HL-60/S4 treated with phorbol 12-myristate 13-acetate at 8.2 ng/mL for 4 days and 3 days (cell line): ENCODE results near the gene CASP3.

Experiments used
- in situ Hi-C: fragments of 300-500 bp; cut with MboI; formaldehyde crosslinking; loops from 2 replicates; pipeline ENCODE4 v1.15.0; 2022; ENCODE audit warnings: low sequenced_read_pairs

The CASP3 gene

DNA sequence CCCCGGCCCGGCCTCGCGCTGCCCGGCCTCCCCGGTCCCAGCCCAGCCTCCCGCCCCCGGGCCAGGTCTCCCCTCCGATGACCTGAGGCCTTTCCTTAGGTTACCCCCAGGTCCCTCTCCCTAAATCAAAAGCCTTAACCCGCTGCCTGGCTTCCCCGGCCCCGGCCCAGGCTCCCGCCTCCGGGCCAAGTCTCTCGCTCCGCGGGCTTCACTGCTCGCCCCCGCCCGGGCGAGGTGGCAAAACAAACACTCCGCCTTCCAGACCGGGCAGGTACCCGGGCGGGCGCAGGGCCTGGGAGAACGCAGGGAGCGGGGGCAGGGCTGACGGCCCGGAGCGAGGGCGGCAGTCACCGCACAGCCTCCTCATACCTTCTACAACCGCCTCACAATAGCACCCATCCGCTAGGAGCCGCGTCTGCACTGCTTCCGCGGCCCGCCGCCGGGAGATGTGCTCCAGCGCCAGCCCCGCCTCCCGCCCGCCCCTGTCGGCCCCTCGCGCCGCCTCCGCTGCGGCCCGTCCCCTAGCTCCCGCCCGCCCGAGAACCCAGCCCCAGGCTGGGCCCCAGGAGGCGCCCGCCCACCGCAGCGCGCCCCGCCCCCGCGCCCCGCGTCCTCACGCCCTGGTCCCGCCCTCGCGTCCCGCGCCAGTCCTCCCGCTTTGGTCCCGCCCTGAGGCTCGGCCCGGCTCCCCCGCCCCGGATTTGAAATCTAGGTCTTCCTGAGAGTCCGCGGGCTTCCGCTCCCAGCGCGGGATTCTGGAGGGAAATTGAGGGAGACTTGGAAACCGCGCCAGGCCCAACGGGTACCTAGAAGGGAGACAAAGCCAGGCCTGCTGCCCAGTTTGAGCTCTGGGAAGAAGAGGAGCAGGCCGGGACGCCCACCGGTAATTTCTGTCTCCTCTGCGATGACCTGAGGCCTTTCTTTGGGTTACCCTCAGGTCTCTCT lies at the start of gene CASP3, which contains the start of gene PRIMPOL:
Gene CASP3 (minus strand): TSS at position 422 of the 945 bp plus-strand sequence. CDS start 10,994 bp downstream, outside the sequence.
Gene PRIMPOL (plus strand): TSS at position 713 of the 945 bp plus-strand sequence. CDS start 7,403 bp downstream, outside the sequence.
- in situ Hi-C loops = no loop called here

DNA sequence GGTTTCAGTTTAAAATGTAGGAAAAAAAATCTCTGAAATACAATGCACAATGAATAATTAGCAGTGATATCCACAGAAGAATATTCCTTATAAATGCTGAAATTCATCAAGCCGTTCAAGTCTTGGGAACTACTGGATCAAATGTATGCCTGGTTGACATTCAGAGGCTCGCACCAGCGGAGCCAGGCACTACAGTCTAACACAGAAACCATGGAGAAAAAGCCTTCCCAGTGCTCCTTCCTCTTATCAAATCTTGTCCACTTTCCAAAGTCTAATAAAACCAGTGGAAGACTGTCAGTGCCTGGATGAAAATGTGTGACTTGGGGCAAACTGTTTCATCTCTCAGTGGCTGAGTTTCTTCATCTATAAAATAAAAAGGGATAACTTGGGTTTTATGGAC lies 48.7 kb upstream of the CASP3 start:
- in situ Hi-C loops = no loop called here

DNA sequence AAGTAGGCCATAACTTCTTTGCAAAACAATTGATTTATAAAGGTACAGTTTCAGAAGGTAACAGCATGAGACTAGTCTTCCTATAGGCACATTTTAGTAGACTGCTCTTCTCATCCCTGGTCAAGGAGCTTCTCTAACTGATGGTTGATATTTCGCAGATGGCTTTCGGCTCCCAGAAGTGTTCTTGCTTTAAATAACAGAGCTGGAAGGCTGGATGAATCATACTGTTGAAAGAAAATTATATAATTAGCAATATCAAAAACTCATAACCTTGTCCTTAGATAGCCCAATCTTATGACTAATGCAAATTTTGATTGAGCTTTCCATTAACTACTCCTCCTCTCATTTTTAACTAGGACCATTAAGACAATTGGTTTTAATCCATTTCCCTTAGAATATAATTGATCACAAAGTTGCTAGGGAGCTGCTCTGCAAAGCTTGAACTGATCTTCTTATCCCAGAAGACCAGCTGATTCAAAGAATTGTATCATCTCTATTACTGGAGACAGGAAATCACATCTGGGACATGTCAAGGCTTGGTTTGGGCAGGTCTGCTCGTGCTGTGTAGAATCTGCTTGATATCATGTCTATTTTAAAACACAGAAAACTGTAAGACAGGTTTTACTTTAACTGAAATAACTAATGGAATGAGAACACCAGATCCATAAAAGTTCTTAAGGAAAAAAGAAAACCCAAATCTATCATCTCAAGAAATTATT lies 46.1 kb upstream of the CASP3 start:
- in situ Hi-C loops = no loop called here

DNA sequence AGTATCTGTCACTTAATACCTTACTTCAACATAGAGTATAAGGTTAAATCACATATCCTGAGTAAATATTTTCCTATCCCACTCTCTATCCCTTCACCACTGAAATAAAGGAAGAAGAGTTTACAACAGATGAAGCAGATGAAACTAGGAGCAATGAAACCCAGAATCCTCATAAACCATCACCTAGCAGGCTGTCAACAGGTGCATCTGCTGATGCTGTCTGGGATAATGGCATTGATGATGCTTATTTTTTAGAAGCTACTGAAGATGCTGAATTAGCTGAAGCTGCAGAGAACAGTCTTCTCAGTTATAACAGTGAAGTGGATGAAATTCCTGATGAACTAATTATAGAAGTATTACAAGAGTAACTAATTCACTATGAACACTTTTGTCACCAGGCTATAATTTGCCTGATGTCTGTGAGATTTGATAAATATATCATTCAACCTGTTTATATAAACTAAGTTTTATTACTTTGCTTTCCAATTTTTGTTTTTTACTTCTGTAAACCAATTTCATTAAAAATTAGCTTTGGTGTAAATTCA lies 45.2 kb upstream of the CASP3 start:
- in situ Hi-C loops = no loop called here

DNA sequence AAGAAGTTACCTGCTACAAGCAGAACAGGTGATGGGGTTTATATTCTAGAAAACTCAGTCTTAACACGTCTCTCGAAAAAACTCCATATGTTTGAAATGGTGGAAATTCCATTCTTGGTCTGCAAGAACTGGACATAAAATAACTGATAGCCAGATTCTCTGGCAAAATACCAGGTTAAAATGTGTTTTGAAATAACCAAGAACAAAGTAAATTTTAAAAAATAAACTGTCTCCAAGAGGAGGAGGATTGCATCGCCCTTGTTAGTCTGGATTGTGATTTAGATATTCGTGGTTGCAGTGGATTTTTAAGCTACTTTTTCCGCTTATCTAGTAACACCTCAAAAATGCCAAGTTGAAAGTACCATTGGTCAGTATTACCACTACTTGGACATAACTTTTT lies 43.8 kb upstream of the CASP3 start:
- in situ Hi-C loops = no loop called here

DNA sequence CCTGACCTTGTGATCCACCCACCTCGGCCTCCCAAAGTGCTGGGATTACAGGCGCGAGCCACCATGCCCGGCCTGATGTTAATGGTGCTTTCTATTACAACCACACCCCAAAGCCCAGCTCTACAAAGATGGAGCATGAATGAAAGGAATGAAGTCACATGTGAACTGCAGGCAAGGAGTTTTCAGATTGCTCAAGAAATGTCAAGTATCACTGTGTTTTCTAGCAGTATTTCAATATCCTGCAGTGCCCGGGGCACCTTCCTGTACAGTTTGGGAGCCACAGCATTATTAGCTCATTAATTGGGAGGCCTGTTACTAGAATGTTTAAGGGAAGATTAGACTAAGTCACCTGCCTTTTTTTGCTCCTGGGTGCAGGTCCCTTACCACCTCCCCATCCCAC lies 40.4 kb upstream of the CASP3 start:
- in situ Hi-C loops = no loop called here

DNA sequence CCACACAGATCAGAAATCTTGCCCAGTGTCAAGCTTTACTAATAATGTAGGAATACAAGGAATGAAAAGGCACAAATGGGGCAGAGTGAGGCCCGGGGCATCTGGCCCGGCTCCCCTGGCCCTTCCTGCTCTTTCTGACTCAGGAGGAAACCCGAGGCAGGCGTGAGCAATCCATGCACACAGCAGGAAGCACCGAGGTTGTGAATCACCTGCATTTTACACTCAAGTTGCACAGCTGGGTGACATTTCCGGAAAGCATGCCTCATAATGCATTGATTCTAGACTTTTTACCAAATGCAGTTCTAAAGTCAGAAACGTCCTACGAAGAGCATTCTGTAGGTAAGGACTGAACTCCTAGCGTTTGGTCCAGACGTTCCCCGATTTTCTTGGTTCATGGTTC lies 39.2 kb upstream of the CASP3 start:
- in situ Hi-C loops = no loop called here

DNA sequence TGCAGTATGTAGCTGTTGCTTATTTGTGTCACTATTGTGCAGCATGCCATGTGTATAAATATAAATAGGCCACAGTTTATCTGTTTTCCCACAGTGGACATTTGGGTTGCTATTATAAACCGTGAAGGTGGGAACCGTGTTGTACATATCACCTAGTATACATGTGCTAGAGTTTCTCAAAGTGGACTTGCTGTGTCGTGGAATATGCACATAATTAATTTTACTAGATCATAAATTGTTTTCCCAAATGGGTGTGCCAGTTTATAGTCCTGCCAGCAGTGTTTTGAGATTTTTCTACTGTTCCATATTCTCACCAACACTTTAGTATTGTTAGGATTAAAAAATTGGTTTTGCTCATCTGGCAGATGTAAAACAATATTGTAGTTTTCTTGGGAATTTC lies 38.8 kb upstream of the CASP3 start:
- in situ Hi-C loops = no loop called here

DNA sequence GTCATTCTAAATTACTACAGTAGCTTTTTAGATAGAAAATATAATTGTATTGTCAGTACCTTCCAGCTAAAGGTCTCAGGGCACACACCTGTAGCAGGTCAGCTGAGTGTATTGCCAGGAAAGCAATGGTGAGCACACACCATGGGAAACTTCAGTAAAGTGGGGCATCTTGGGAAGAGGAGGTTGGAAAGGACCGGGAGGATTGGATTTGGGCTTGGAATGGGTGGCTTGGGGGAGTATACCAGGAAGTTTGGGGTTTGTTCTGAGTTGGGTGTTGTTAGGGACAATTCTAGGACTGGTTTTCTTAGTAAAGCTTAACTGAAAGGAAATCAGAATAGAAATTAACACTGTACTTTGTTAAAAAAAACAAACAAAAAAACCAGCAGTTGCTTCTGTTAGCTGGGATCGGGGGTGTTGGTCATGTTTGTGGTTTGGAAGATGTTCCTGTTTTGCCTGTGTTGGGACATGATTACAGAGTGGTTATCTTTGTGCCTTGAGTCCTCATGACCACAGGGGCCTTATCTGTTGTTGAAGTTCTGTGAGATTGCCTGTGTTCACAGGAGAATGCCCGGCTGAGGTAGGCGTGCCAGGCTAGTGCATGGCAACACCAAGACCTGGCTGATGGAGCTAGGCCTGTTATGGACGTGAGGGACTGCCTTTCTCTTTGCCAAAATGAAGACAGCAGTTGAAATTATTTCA lies 35.4 kb upstream of the CASP3 start:
- in situ Hi-C loops = no loop called here

DNA sequence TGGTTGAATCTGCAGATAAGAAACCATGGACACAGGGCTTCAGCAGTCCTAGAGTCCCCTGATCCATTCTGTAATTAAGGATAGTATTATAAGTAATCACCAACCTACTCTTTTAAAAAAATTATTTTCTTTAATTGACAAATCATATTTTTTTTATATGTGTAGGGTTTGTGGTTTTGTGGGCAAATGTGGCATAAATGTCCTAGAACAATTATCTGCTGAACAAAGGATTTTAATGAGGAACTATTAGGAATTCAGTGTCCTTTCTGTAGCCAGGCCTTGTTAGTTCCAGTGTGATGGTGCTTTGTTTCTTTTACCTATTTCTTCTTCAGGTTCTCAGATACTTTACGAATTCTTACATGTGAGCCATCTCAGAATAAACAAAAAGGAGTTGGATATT lies 32.7 kb upstream of the CASP3 start:
- in situ Hi-C loops = no loop called here

DNA sequence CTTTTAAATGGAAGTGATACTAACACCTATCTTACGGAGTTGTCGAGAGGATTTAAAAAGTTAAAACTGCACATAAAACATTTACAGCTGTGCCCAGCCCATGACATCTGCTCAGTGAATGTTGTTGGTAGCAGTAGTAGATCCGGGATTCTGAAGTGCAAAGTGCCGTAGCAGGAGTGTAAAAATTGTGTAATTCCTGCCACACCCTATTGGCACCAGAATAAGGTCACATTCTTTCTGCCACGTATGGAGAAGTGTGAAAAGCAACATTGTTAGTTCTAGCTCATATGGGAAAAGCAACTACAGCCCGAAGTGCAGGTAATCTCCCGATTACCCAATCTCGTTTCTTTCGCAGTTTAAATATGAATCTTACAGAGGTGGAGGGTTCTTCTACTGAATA lies 31.5 kb upstream of the CASP3 start:
- in situ Hi-C loops = no loop called here

DNA sequence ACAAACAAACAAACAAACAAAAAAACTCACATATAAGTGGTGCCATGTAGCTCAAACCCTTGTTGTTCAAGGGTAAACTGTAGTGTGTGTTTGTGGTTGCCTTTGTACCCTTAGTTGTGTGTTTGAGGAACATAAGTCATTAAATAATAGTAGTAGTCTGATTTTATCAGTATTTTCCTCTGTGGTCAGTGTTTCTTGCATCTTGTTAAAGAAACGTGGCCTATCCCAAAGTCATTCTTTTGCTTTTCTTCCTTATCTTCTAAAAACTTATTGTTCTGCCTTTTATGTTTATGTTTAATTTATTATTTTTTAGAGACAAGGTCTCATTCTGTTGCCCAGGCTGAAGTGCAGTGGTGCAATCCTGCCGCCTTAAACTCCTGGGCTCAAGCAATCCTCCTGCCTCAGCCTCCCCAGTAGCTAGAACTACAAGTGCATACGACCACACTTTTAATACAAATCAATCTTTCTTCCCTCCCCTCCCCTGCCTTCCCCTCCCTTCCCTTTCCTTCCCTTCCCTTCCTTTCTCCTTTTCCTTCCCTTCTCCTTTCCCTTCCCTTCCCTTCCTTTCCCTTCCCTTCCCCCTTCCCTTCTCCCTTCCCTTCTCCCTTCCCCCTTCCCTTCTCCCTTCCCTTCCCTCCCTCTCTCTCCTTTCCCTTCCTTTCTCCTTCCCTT lies 26.7 kb upstream of the CASP3 start:
- in situ Hi-C loops = no loop called here

DNA sequence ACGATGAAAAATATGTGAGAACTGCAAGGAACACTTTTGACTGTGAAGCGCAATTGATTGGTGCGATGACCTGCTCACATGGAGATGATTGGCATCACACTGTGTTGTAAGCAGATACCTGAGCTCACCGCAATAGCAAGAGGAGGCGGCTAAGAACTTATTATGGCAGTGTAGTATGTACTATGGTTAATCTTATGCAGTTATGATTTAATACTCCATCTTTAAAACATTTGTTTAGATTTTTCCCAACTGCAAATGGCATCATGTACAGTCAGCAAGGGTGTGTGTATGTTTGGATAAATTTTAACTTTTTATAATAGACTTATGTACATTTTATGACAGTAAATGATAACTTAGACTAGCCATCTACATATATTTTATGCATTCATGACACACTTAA lies 25.8 kb upstream of the CASP3 start:
- in situ Hi-C loops = no loop called here

DNA sequence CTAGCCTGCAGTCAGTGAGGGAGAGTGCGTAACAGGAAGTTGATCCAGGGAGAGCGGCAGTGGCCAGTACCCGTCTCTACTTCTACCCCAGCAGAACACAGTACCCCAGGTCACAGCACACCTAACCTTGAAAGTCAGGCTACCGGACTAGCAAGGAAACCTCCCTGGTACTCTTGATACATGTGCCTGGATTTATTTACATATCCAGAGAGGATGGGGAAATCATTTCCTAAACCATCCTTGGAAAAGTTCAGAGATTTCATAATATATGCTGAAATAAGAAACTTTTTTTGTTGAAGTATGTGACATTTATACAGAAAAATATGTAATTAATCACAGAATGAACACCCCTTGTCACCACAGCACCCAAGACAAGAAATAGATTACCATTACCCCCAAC lies 24.8 kb upstream of the CASP3 start:
- in situ Hi-C loops = no loop called here

DNA sequence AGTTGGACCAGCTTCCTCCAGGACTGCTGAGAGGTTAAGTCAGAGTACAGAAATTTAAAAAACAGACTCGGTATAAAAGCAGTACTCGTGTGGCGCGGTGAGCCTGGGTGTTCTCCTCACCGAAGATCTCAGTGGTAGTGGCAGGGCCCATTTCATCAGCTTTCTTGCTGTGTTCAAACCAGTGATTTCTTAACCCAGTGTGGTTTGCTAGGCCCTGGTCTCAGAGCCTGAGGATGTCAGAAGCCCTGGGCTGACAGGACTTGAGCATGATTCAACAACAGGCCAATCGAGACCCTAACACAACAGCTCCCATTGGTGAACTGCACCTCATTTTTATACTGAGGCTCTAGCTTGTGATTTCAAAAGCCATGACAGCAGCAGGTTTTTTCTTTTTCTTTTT lies 23.5 kb upstream of the CASP3 start:
- in situ Hi-C loops = no loop called here

DNA sequence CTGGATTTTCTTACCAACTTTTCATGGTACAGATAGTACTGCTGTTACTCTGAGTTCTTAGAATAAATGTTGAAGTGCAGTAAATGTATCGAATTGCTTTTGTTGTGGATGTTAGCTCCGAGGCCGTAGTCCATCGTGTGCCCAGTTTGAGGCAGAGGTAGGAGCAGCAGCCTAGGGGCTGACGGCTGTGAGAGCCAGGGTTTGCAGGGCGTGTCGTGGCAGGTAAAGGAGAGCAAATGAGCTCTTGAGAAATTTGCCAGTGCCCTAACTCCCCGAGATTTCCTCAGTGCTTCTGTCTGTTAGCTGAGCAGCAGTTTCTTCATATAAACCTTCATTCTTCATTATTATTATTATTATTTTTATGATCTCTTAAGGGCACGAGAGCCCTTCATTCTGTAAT lies 21.9 kb upstream of the CASP3 start:
- in situ Hi-C loops = no loop called here

DNA sequence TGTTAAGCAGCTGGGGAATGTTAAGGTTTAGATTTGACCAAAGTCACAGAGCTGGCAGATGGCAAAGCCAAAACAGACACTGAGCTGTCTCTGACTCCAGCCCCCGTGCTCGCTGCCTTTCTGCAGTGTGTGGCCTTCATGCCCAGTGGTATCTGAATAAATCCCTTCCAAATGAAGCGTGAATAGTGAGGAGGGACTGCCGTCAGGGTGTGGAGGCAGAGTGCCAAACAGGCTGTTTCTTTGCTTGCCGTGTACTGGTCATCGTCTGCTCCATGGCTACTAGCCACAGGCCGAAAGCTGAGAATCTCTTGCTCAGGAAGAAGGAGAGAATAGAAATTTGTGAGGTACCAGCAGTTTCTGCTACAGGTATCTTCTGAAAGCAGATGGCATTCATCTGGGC lies 20.0 kb upstream of the CASP3 start:
- in situ Hi-C loops = no loop called here

DNA sequence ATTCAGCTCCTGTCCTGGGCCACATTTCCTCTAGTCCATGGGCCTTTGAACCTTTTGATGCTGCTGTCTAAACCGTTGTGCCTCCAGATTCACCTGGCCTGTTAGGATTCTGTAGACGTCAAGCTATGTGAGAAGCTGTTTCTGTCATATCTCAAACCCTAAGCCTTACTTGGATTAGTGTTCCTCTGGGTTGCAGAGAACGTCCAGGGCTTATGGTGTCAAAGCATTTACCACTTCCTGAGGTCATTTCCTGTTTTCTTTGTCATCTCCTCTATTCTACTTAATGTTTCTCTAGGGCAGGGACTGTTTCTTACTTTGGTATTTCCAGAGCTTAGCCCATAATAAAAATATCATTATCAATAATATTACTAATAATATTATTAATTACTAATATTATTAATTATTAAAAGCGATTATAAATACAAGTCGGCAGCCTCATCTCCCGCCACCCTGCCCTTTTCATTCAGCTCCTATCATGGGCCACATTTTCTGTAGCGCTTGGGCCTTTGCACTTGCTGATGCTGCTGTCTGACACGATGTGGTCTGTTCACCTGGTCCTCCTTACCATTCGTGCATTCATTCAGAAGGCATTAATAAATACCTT lies 19.4 kb upstream of the CASP3 start:
- in situ Hi-C loops = no loop called here

DNA sequence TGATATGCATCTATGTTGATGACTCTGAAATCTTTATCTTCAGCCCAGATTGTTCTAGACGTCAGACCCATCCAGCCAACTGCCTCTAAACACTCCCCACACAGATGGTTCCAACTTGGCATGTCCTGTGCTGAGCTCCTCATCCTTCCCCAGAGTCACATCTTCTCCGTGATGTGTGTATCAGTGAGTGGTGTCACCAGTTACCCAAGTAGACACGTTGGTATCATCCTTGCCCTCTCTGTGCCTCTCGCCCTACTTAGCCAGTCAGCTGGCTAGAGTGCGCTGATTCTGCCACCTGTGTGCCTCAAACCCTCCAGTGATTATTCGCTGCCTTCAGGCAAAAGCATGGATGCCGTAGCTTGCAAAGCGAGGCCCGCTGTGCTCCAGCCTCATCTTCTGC lies 18.8 kb upstream of the CASP3 start:
- in situ Hi-C loops = no loop called here

DNA sequence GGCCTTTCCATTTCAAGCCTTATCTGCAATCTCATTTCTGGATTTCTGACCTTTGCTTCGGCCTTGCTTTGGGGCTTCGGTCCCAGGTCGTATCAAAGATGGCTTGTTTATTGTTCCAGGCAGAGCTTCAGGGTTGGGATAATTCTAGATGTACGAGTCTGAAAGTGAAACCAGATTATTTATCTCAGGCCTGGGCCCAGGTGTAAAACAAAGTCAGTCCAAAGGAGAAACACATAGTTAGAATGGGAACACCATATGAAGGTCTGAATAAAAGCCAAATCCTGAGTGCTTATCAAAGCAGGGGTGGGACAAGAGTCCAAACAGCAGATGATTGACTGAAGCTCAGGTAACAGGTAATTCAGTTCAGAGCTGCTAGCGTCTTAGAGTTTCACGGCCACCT lies 17.4 kb upstream of the CASP3 start:
- in situ Hi-C loops = no loop called here
